ENCODE results near the gene ZNF687.

ZNF687 gene

GRCh38 chr1:151282883-151283725, 1.0 kb downstream of the ZNF687 start:
- DNase-seq (ENCODE audit: low spot score): no peak

- DNase-seq (ENCODE audit: low spot score): no peak
Measured at GRCh38 chr1:151284013-151284577, 2.0 kb downstream of the ZNF687 start.

GRCh38 chr1:151286619-151287340, 4.7 kb downstream of the ZNF687 start:
- DNase-seq (ENCODE audit: low spot score): no peak

GRCh38 chr1:151287341-151287699, 5.2 kb downstream of the ZNF687 start:
- no peak for DNase-seq (ENCODE audit: low spot score)

- no peak for DNase-seq (ENCODE audit: low spot score)
Measured at GRCh38 chr1:151287767-151288500, 5.8 kb downstream of the ZNF687 start.

- no peak for DNase-seq (ENCODE audit: low spot score)
Measured at GRCh38 chr1:151288502-151288901, 6.4 kb downstream of the ZNF687 start.

GRCh38 chr1:151289080-151289935, 7.2 kb downstream of the ZNF687 start:
- DNase-seq (ENCODE audit: low spot score): no peak

GRCh38 chr1:151289991-151290708, 8.1 kb downstream of the ZNF687 start:
- no peak for DNase-seq (ENCODE audit: low spot score)

GRCh38 chr1:151290709-151291303, 8.7 kb downstream of the ZNF687 start:
- DNase-seq (ENCODE audit: low spot score): no peak

- DNase-seq (ENCODE audit: low spot score): no peak
Measured at GRCh38 chr1:151292207-151293030, 10.3 kb downstream of the ZNF687 start.

- DNase-seq (ENCODE audit: low spot score): no peak
Measured at GRCh38 chr1:151293093-151293492, 11.0 kb downstream of the ZNF687 start.

- no peak for DNase-seq (ENCODE audit: low spot score)
Measured at GRCh38 chr1:151294742-151295462, 12.8 kb downstream of the ZNF687 start.

- DNase-seq (ENCODE audit: low spot score): no peak
Measured at GRCh38 chr1:151309811-151310323, 27.8 kb downstream of the ZNF687 start.

GRCh38 chr1:151311011-151311410, 28.9 kb downstream of the ZNF687 start:
- peak; percentile 41 for DNase-seq (ENCODE audit: low spot score)

- peak; percentile 86 for DNase-seq (ENCODE audit: low spot score)
Measured at GRCh38 chr1:151311589-151312331, 29.7 kb downstream of the ZNF687 start.

- DNase-seq (ENCODE audit: low spot score): no peak
Measured at GRCh38 chr1:151312411-151312810, 30.3 kb downstream of the ZNF687 start.

GRCh38 chr1:151312826-151313225, 30.7 kb downstream of the ZNF687 start:
- DNase-seq (ENCODE audit: low spot score): no peak

- DNase-seq (ENCODE audit: low spot score): no peak
Measured at GRCh38 chr1:151313501-151313900, 31.4 kb downstream of the ZNF687 start.

All from hematopoietic multipotent progenitor cell treated with erythropoietin and hydrocortisone succinate and interleukin-3 and kit ligand, for 15 days (in vitro differentiated cells).